NCI-H345 (cell line): ENCODE results near the gene NYAP1.

Experiments
- DNase-seq: peaks from one replicate; lab custom pipeline; 2025; lab: John Stamatoyannopoulos, UW

Gene NYAP1

GRCh38 chr7:100457033-100457432 is 26.7 kb upstream of the NYAP1 start:
- DNase-seq, result no peak

GRCh38 chr7:100464210-100464660 is 19.5 kb upstream of the NYAP1 start, which contains the start of gene SPACDR:
TSS of gene SPACDR (minus strand) at chr7:100464260. CDS start at chr7:100464025, 235 bp downstream.
- no peak for DNase-seq

GRCh38 chr7:100464791-100465190 is 18.9 kb upstream of the NYAP1 start:
- no peak for DNase-seq

GRCh38 chr7:100465299-100465698 is 18.4 kb upstream of the NYAP1 start:
- DNase-seq, result no peak

- DNase-seq, result peak; percentile 61
Measured at GRCh38 chr7:100465702-100466311, 17.9 kb upstream of the NYAP1 start.

- DNase-seq, result no peak
Measured at GRCh38 chr7:100466653-100467605, 16.8 kb upstream of the NYAP1 start.

- no peak for DNase-seq
Measured at GRCh38 chr7:100467638-100468373, 15.9 kb upstream of the NYAP1 start.

- peak; percentile 73 for DNase-seq
Measured at GRCh38 chr7:100469227-100470044, 14.3 kb upstream of the NYAP1 start.

GRCh38 chr7:100471021-100471420 is 12.7 kb upstream of the NYAP1 start:
- no peak for DNase-seq

GRCh38 chr7:100472121-100472851 is 11.4 kb upstream of the NYAP1 start:
- no peak for DNase-seq

GRCh38 chr7:100472854-100473499 is 10.8 kb upstream of the NYAP1 start:
- DNase-seq, result no peak

- DNase-seq, result no peak
Measured at GRCh38 chr7:100475549-100475948, 8.2 kb upstream of the NYAP1 start.

GRCh38 chr7:100476101-100476780 is 7.5 kb upstream of the NYAP1 start:
- no peak for DNase-seq

GRCh38 chr7:100476903-100477870 is 6.5 kb upstream of the NYAP1 start:
- DNase-seq, result no peak

- DNase-seq, result no peak
Measured at GRCh38 chr7:100477871-100478267, 5.9 kb upstream of the NYAP1 start.

- peak; percentile 61 for DNase-seq
Measured at GRCh38 chr7:100478958-100479660, 4.6 kb upstream of the NYAP1 start, which contains the start of gene TSC22D4. TSS of gene TSC22D4 (minus strand) at chr7:100479214. CDS start at chr7:100478038, 1,176 bp downstream.

- DNase-seq, result no peak
Measured at GRCh38 chr7:100481466-100481865, 2.3 kb upstream of the NYAP1 start.

- DNase-seq, result no peak
Measured at GRCh38 chr7:100482728-100483089, 1.0 kb upstream of the NYAP1 start.
